ENCODE data around the gene CREG1.

DNA sequence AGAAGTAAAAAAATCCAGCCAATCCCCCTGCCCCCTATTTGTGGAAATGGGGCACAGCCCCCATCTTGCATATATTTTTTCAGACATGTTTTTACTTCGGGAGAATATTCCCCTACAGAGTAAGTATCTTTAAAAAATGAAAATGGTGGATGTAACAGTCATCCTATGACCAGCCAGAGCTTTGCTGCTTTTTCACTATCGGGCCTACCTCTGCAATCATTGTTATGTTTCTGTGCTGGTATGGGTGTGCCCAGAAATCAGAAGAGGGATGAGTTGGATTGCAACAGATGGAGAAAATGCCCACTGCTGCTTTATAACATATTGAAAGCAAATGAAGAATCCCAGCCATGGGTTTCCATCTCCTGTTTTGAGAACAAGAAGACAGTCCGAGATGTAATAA, 38.1 kb downstream of the CREG1 start:
- TF ChIP-seq SMC3 (conservative IDR thresholded peaks at IDR 0.05; ENCODE audit: poor library complexity) (no peak), RAD21 (conservative IDR thresholded peaks at IDR 0.05) (no peak), EZH2 (IDR thresholded peaks at IDR 0.05; ENCODE audit: borderline replicate concordance, insufficient read depth, low read length, poor library complexity, severe bottlenecking) (no peak), POLR2AphosphoS5 (IDR thresholded peaks at IDR 0.05) (no peak), TAF1 (IDR thresholded peaks at IDR 0.05; ENCODE audit: low read depth) (no peak)
- TF ChIP-seq, protein P1, sequence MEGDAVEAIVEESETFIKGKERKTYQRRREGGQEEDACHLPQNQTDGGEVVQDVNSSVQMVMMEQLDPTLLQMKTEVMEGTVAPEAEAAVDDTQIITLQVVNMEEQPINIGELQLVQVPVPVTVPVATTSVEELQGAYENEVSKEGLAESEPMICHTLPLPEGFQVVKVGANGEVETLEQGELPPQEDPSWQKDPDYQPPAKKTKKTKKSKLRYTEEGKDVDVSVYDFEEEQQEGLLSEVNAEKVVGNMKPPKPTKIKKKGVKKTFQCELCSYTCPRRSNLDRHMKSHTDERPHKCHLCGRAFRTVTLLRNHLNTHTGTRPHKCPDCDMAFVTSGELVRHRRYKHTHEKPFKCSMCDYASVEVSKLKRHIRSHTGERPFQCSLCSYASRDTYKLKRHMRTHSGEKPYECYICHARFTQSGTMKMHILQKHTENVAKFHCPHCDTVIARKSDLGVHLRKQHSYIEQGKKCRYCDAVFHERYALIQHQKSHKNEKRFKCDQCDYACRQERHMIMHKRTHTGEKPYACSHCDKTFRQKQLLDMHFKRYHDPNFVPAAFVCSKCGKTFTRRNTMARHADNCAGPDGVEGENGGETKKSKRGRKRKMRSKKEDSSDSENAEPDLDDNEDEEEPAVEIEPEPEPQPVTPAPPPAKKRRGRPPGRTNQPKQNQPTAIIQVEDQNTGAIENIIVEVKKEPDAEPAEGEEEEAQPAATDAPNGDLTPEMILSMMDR (IDR thresholded peaks at IDR 0.05; ENCODE audit: poor library complexity, severe bottlenecking): no peak
